Measurements from ENCODE around the gene IQGAP2. TPM values are rescaled to one million over a fixed set of nuclear protein-coding genes. Genes with fewer than 3 reads are reported as not detected.

Gene IQGAP2
- total RNA-seq, 1 donor from 2014 or later, result 8.8 TPM

DNA sequence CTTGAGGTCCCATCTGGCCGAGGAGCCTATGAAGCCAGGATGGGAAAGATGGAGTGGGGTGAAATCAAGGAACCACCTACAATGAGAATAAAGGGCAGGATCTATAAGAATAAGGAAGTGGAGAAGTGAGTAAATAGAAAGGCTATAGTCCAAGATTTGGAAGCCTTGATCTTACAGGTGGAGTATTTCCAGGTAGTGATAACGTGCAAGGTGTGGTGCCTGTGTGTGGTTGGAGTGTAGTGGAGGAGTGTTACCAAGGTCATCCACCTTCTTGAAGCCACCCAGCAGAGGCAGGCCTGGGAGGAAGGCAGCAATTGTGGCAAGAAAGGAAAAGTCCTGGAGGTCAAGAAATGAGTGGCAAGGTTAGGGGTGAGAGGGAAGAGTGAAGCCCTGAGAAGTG is 72.9 kb downstream of the IQGAP2 start:
- Mint-ChIP-seq H3K27ac (ENCODE audit: unreplicated experiment) (no peak overlapping the region), H3K27me3 (ENCODE audit: unreplicated experiment) (no peaks in the 10 kb centered on the region), H3K4me3 (ENCODE audit: unreplicated experiment) (no peak overlapping the region), H3K4me1 (ENCODE audit: unreplicated experiment) (peaks cover 20% of the 10 kb centered on the region), H3K36me3 (ENCODE audit: unreplicated experiment) (no peaks in the 10 kb centered on the region), H3K9me3 (ENCODE audit: unreplicated experiment) (no peaks in the 10 kb centered on the region)
- TF ChIP-seq, protein P1, sequence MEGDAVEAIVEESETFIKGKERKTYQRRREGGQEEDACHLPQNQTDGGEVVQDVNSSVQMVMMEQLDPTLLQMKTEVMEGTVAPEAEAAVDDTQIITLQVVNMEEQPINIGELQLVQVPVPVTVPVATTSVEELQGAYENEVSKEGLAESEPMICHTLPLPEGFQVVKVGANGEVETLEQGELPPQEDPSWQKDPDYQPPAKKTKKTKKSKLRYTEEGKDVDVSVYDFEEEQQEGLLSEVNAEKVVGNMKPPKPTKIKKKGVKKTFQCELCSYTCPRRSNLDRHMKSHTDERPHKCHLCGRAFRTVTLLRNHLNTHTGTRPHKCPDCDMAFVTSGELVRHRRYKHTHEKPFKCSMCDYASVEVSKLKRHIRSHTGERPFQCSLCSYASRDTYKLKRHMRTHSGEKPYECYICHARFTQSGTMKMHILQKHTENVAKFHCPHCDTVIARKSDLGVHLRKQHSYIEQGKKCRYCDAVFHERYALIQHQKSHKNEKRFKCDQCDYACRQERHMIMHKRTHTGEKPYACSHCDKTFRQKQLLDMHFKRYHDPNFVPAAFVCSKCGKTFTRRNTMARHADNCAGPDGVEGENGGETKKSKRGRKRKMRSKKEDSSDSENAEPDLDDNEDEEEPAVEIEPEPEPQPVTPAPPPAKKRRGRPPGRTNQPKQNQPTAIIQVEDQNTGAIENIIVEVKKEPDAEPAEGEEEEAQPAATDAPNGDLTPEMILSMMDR (IDR thresholded peaks at IDR 0.05), result no peak
- no peak for DNase-seq (ENCODE audit: extremely low spot score, unreplicated experiment)

DNA sequence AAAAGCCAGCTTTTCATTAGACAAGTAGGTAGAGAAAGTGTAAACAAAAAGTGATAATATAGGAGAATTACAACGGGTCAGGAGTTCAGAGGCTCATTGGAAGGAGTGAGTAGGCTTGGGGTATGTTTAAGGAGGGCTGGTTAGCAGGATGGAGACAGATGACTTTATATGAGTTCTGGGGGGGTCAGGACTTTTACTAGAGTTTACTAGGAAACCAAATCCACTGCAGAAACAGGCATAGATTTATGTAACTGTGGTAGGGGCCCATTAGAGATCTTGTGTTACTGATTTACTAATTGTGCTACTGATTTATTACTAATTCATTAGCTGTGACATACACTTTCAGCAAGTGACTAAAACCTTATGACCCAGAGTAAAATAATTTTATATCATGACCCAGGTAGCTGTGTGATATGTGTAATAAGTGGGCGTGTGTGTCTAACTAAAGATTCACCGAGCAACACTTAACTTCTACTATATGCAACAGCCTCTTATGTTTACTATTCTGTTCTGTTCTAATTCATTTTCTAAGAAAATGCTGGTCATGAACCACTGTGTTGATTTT is 73.5 kb downstream of the IQGAP2 start:
- no peak overlapping the region for H3K27ac Mint-ChIP-seq (ENCODE audit: unreplicated experiment)
- no peak overlapping the region for H3K4me3 Mint-ChIP-seq (ENCODE audit: unreplicated experiment)
- TF ChIP-seq, protein P1 (IDR thresholded peaks at IDR 0.05), result no peak
- H3K36me3 Mint-ChIP-seq (ENCODE audit: unreplicated experiment), result no peaks in the 10 kb centered on the region
- no peak for DNase-seq (ENCODE audit: extremely low spot score, unreplicated experiment)
- no peaks in the 10 kb centered on the region for H3K27me3 Mint-ChIP-seq (ENCODE audit: unreplicated experiment)
- H3K9me3 Mint-ChIP-seq (ENCODE audit: unreplicated experiment), result no peaks in the 10 kb centered on the region
- peaks cover 20% of the 10 kb centered on the region for H3K4me1 Mint-ChIP-seq (ENCODE audit: unreplicated experiment)

DNA sequence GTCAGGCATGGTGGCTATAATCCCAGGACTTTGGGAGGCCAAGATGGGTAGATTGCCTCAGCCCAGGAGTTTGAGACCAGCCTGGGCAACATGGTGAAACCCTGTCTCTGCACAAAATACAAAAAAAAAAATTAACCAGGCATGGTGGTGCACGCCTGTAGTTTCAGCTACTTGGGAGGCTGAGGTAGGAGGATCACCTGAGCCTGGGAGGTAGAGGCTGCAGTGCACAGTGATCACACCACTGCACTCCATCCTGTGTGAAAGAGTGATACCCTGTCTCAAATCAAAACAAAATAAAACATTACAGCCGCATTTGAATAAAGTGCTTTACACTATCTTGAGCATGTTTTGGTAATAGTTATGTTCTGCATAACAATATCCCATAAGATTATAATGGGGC is 74.0 kb downstream of the IQGAP2 start:
- Mint-ChIP-seq H3K4me1 (ENCODE audit: unreplicated experiment) (peaks cover 17% of the 10 kb centered on the region), H3K27me3 (ENCODE audit: unreplicated experiment) (no peaks in the 10 kb centered on the region), H3K27ac (ENCODE audit: unreplicated experiment) (no peak overlapping the region), H3K4me3 (ENCODE audit: unreplicated experiment) (no peak overlapping the region), H3K9me3 (ENCODE audit: unreplicated experiment) (no peaks in the 10 kb centered on the region), H3K36me3 (ENCODE audit: unreplicated experiment) (no peaks in the 10 kb centered on the region)
- DNase-seq (ENCODE audit: extremely low spot score, unreplicated experiment), result no peak
- TF ChIP-seq, protein P1 (IDR thresholded peaks at IDR 0.05), result no peak

DNA sequence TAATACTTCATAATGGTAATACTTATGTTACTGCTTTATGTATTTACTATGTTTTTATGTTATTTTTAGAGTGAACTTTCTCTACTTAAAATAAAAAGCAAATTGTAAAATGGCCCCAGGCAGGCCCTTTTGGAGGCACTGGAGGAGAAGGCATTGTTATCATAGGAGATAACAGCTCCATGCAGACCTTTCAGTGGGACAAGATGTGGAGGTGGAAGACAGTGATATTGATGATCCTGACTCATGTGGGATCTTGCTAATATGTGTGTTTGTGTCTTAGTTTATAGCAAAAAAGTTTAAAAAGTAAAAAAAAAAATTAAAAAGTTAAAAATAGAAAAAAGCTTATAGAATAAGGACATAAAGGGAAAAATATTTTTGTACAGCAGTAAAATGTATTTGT is 74.5 kb downstream of the IQGAP2 start:
- TF ChIP-seq, protein P1 (IDR thresholded peaks at IDR 0.05), result no peak
- Mint-ChIP-seq H3K4me3 (ENCODE audit: unreplicated experiment) (no peak overlapping the region), H3K27ac (ENCODE audit: unreplicated experiment) (no peak overlapping the region), H3K36me3 (ENCODE audit: unreplicated experiment) (no peaks in the 10 kb centered on the region), H3K27me3 (ENCODE audit: unreplicated experiment) (peaks cover 2% of the 10 kb centered on the region), H3K4me1 (ENCODE audit: unreplicated experiment) (peaks cover 13% of the 10 kb centered on the region), H3K9me3 (ENCODE audit: unreplicated experiment) (no peaks in the 10 kb centered on the region)
- no peak for DNase-seq (ENCODE audit: extremely low spot score, unreplicated experiment)

DNA sequence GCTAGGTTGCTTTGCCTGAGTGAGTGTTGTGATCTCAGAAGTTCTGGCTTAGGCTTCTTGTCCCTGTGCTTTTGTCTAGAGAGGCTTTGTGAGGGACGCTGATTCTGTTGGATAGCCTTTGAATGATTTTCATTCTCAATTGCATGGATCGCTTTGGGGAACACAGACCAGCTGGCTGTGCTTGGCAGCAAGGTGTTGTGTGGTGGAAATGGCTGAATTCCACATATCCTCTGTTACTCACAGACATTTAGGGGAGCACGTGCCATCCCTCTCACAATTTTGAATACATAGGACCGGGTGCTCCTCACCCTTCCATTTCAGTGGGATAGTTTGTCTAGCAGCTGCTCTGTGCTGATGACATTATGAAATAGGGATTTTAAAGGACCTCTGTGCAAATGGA is 76.2 kb downstream of the IQGAP2 start:
- peaks cover 13% of the 10 kb centered on the region for H3K4me1 Mint-ChIP-seq (ENCODE audit: unreplicated experiment)
- no peak for DNase-seq (ENCODE audit: extremely low spot score, unreplicated experiment)
- no peaks in the 10 kb centered on the region for H3K36me3 Mint-ChIP-seq (ENCODE audit: unreplicated experiment)

More for the DNA sequence above, 76.2 kb downstream of the IQGAP2 start:
- no peaks in the 10 kb centered on the region for H3K9me3 Mint-ChIP-seq (ENCODE audit: unreplicated experiment)
- peaks cover 2% of the 10 kb centered on the region for H3K27me3 Mint-ChIP-seq (ENCODE audit: unreplicated experiment)
- TF ChIP-seq, protein P1 (IDR thresholded peaks at IDR 0.05), result no peak
- no peak overlapping the region for H3K27ac Mint-ChIP-seq (ENCODE audit: unreplicated experiment)
- no peak overlapping the region for H3K4me3 Mint-ChIP-seq (ENCODE audit: unreplicated experiment)
